GM10266 (cell line): ENCODE results near the gene TMEM270.

Source experiments
- DNase-seq: peaks from one replicate; pipeline ENCODE4 v3.0.0; 2012; ENCODE audit errors: extremely low spot score
- TF ChIP-seq, protein P1 (sequence below): IDR thresholded peaks from 2 replicates; pipeline ENCODE4 v1.5.1; 2012; ENCODE audit warnings: mild to moderate bottlenecking, low read depth; ENCODE audit not compliant: control insufficient read depth, insufficient read depth; ENCODE audit errors: missing control alignments

The TMEM270 gene

GRCh38 chr7:73893342-73894101 lies 32.6 kb downstream of the TMEM270 start:
- TF ChIP-seq, protein P1, sequence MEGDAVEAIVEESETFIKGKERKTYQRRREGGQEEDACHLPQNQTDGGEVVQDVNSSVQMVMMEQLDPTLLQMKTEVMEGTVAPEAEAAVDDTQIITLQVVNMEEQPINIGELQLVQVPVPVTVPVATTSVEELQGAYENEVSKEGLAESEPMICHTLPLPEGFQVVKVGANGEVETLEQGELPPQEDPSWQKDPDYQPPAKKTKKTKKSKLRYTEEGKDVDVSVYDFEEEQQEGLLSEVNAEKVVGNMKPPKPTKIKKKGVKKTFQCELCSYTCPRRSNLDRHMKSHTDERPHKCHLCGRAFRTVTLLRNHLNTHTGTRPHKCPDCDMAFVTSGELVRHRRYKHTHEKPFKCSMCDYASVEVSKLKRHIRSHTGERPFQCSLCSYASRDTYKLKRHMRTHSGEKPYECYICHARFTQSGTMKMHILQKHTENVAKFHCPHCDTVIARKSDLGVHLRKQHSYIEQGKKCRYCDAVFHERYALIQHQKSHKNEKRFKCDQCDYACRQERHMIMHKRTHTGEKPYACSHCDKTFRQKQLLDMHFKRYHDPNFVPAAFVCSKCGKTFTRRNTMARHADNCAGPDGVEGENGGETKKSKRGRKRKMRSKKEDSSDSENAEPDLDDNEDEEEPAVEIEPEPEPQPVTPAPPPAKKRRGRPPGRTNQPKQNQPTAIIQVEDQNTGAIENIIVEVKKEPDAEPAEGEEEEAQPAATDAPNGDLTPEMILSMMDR = no peak
- DNase-seq = no peak

DNA sequence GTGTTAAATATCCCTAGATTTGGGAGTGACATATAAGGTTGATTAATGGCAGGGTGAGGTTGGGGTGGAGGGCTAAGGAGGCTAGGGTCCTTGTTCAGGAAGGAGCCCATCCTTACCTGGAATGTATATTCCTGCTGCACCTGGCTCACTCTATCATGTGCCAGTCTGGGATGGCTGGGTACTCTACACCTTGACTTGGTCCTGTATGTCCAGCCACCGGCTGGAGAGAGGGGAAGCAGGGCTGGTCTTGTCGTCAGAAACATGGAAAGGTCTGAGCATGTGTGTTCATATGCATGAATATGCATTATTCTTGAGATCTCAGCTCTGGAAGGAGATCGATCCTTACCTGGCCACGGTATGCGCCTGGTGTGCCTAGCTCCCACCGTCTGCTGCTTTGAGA lies 33.2 kb downstream of the TMEM270 start:
- no peak for DNase-seq
- TF ChIP-seq, protein P1 = no peak

GRCh38 chr7:73894733-73895551 lies 34.0 kb downstream of the TMEM270 start:
- TF ChIP-seq, protein P1 = no peak
- DNase-seq = no peak

DNA sequence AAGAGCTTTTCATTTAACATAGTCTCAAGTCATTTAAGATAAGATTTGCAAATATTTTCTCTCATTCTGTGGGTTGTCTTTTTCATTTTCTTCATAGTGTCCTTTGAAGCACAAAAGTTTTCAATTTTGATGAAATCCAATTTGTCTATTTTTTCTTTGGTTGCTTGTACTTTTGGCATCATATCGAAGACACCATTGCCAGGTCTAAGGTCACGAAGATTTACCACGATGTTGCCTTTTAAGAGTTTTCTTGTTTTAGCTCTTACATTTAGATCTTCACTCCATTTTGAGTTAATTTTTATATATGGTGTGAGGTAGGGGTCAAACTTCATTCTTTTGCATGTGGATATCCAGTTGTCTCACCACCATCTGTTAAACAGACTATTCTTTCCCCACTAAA lies 34.7 kb downstream of the TMEM270 start:
- TF ChIP-seq, protein P1 = no peak

DNA sequence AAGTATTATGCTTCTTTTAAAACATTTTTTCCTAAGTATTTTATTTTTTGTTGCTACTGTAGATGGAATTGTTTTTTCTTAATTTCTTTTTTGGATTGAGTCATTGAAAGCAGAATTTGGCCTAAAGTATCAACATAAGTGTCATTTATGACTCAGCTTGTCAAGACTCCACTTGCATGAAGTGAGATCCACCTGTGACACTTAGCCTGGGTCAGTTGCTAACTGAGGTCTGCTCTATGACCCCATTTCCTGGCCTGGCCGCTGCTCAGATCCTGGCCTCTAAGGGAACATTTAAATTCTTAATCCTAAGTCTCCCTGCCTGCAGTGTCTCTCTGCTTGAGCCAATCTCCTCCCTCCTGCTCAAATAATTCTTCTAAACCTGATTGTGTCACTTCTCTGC lies 35.5 kb downstream of the TMEM270 start:
- TF ChIP-seq, protein P1 = no peak

More for the DNA sequence above, 34.7 kb downstream of the TMEM270 start:
- no peak for DNase-seq

DNA sequence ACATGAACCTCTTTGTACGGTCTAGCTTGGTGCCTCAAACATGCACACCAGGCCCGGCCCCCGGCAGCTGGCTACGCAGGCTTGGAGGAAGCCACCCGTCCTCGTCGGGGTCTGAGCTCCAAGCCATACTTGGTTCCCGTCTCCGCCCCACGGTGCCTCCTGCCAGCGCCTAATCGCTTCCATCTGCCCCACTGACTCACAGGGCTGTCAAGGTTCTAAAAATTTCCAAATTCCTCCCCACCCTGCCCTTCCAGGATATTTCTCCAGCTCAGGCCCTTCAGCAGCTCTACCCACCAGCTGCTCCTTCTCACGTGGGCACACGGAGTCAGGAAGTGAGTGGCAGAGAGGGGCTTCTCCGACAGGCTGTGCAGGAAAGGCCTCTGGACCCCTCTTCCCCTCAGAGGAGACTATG lies 38.8 kb downstream of the TMEM270 start:
- DNase-seq = no peak
- TF ChIP-seq, protein P1 = no peak

More for the DNA sequence above, 35.5 kb downstream of the TMEM270 start:
- no peak for DNase-seq

GRCh38 chr7:73900286-73900685 lies 39.3 kb downstream of the TMEM270 start:
- DNase-seq = no peak

More at GRCh38 chr7:73900286-73900685, 39.3 kb downstream of the TMEM270 start:
- TF ChIP-seq, protein P1 = no peak
